ENCODE results near the gene ZNF771. TPM values are rescaled to one million over a fixed set of nuclear protein-coding genes. Genes with fewer than 3 reads are reported as not detected.
A peak's percentile ranks its signal among the peaks of the same experiment; 100 is the strongest.

The ZNF771 gene
- total RNA-seq (7.8 TPM), polyA plus RNA-seq (ENCODE audit: insufficient read depth, low read depth, low replicate concordance) (14.8 TPM)
- long read RNA-seq, donor 1, partial matches to known transcripts: 5 of 74 reads
- long read RNA-seq, donor 1, other reads (novel, unspliced or antisense): 63 of 74 reads
- long read RNA-seq, donor 2, transcript ZNF771-201 (3 exons, 2,371 nt): major isoform, 8 of 86 reads
- long read RNA-seq, donor 2, partial matches to known transcripts: 77 of 86 reads
- long read RNA-seq, donor 2, other reads (novel, unspliced or antisense): 0 of 86 reads
- long read RNA-seq, donor 3, transcript ZNF771-201 (3 exons, 2,371 nt): major isoform, 7 of 9 reads
- long read RNA-seq, donor 3, partial matches to known transcripts: 0 of 9 reads
- long read RNA-seq, donor 3, other reads (novel, unspliced or antisense): 0 of 9 reads
- long read RNA-seq, donor 4, transcript ZNF771-201 (3 exons, 2,371 nt): major isoform, 8 of 8 reads
- long read RNA-seq, donor 4, partial matches to known transcripts: 0 of 8 reads
- long read RNA-seq, donor 4, other reads (novel, unspliced or antisense): 0 of 8 reads
- long read RNA-seq, donor 5: 0 reads
- long read RNA-seq, donor 6, transcript ZNF771-201 (3 exons, 2,371 nt): major isoform, 9 of 10 reads
- long read RNA-seq, donor 6, partial matches to known transcripts: 0 of 10 reads
- long read RNA-seq, donor 6, other reads (novel, unspliced or antisense): 0 of 10 reads
- long read RNA-seq, donor 7, transcript ZNF771-201 (3 exons, 2,371 nt): major isoform, 7 of 12 reads
- long read RNA-seq, donor 7, partial matches to known transcripts: 3 of 12 reads
- long read RNA-seq, donor 7, other reads (novel, unspliced or antisense): 0 of 12 reads
- long read RNA-seq, donor 8, transcript ZNF771-201 (3 exons, 2,371 nt): major isoform, 6 of 7 reads
- long read RNA-seq, donor 8, partial matches to known transcripts: 0 of 7 reads
- long read RNA-seq, donor 8, other reads (novel, unspliced or antisense): 0 of 7 reads
- long read RNA-seq, donor 9, partial matches to known transcripts: 0 of 5 reads
- long read RNA-seq, donor 9, other reads (novel, unspliced or antisense): 0 of 5 reads
- long read RNA-seq, donor 10, partial matches to known transcripts: 5 of 84 reads
- long read RNA-seq, donor 10, other reads (novel, unspliced or antisense): 78 of 84 reads

- intact Hi-C loops (cut with DNase I): no loop called here
- Histone ChIP-seq H3K27me3 (ENCODE audit: control insufficient read depth, insufficient read depth, low read length) (no peaks in the 10 kb centered on the region), H3K4me3 (ENCODE audit: low read length in 3 of 3) (peak within 1 kb of the TSS; percentile 65 to 85 (median 85)), H3K4me1 (ENCODE audit: control insufficient read depth in 2 of 3, insufficient read depth in 2 of 3, low read depth in 1 of 3, low read length in 3 of 3) (peaks cover 0 to 15% (median 7%) of the 10 kb centered on the region in 3 donors), H3K9ac (ENCODE audit: low read length in 3 of 3) (peak within 1 kb of the TSS; percentile 42 to 81 (median 75)), H3K9me3 (ENCODE audit: control insufficient read depth in 2 of 3, insufficient read depth in 1 of 3, low read length in 3 of 3) (no peaks in the 10 kb centered on the region), H3K36me3 (ENCODE audit: control insufficient read depth in 2 of 3, insufficient read depth in 3 of 3, low read length in 3 of 3) (peaks cover 0 to 2% (median 0%) of the 10 kb centered on the region in 3 donors), H3K27ac (ENCODE audit: low read depth in 2 of 2, low read length in 2 of 2) (peak within 1 kb of the TSS; percentile 84 to 88)
- no peak for FAIRE-seq
- no peak for TF ChIP-seq CTCF (IDR thresholded peaks at IDR 0.05; ENCODE audit: borderline replicate concordance, extremely low read depth, insufficient read depth)
- DNase-seq: peak; percentile 91 to 98 (median 94)
Observed at GRCh38 chr16:30407102-30407803, at the start of gene ZNF771. ZNF771 (plus strand) TSS chr16:30407606; CDS start chr16:30408054, 448 bp downstream.

GRCh38 chr16:30357715-30358576 is 49.5 kb upstream of the ZNF771 start:
- no peaks in the 10 kb centered on the region for H3K9me3 ChIP-seq (ENCODE audit: control insufficient read depth in 2 of 3, insufficient read depth in 1 of 3, low read length in 3 of 3)
- TF ChIP-seq CTCF (IDR thresholded peaks at IDR 0.05; ENCODE audit: borderline replicate concordance, extremely low read depth, insufficient read depth): no peak
- peak in 1 of 5 donors; percentile 67 for DNase-seq
- no peak overlapping the region for H3K9ac ChIP-seq (ENCODE audit: low read length in 3 of 3)
- H3K4me3 ChIP-seq (ENCODE audit: low read length in 3 of 3): no peak overlapping the region
- peaks cover 0 to 25% (median 10%) of the 10 kb centered on the region in 3 donors for H3K4me1 ChIP-seq (ENCODE audit: control insufficient read depth in 2 of 3, insufficient read depth in 2 of 3, low read depth in 1 of 3, low read length in 3 of 3)
- H3K27ac ChIP-seq (ENCODE audit: low read depth in 2 of 2, low read length in 2 of 2): no peak overlapping the region
- intact Hi-C loops (cut with DNase I): no loop called here
- H3K36me3 ChIP-seq (ENCODE audit: control insufficient read depth in 2 of 3, insufficient read depth in 3 of 3, low read length in 3 of 3): peaks cover 2 to 22% (median 15%) of the 10 kb centered on the region in 3 donors
- no peaks in the 10 kb centered on the region for H3K27me3 ChIP-seq (ENCODE audit: control insufficient read depth, insufficient read depth, low read length)
- no peak for FAIRE-seq

GRCh38 chr16:30358577-30358936 is 48.8 kb upstream of the ZNF771 start:
- Histone ChIP-seq H3K4me3 (ENCODE audit: low read length in 3 of 3) (no peak overlapping the region), H3K27me3 (ENCODE audit: control insufficient read depth, insufficient read depth, low read length) (no peaks in the 10 kb centered on the region), H3K9me3 (ENCODE audit: control insufficient read depth in 2 of 3, insufficient read depth in 1 of 3, low read length in 3 of 3) (no peaks in the 10 kb centered on the region), H3K9ac (ENCODE audit: low read length in 3 of 3) (no peak overlapping the region), H3K36me3 (ENCODE audit: control insufficient read depth in 2 of 3, insufficient read depth in 3 of 3, low read length in 3 of 3) (peaks cover 2 to 20% (median 19%) of the 10 kb centered on the region in 3 donors), H3K27ac (ENCODE audit: low read depth in 2 of 2, low read length in 2 of 2) (no peak overlapping the region), H3K4me1 (ENCODE audit: control insufficient read depth in 2 of 3, insufficient read depth in 2 of 3, low read depth in 1 of 3, low read length in 3 of 3) (peaks cover 0 to 25% (median 10%) of the 10 kb centered on the region in 3 donors)
- FAIRE-seq: no peak
- DNase-seq: no peak
- TF ChIP-seq CTCF (IDR thresholded peaks at IDR 0.05; ENCODE audit: borderline replicate concordance, extremely low read depth, insufficient read depth): no peak
- intact Hi-C loops (cut with DNase I): no loop called here

Data from kidney (tissue), 22 donors.